Astrocyte (in vitro differentiated cells and primary cell): ENCODE measurements around the gene MCTP2. TPM values are rescaled to one million over a fixed set of nuclear protein-coding genes. Genes with fewer than 3 reads are reported as not detected.
"Not testable (repeated sequence)": the region's sequence is repeated elsewhere in the genome, so short reads cannot be mapped to it uniquely, and the experiment has no call there.

ENCODE experiments used
- DNase-seq: peaks from one replicate; pipeline ENCODE4 v3.0.0-alpha.2; 2010; ENCODE audit warnings: low read depth
- FAIRE-seq: peaks from 2 replicates; lab custom pipeline; 2011; peaks lifted over from hg19 to GRCh38; lab: Jason Lieb, UNC
- H2AFZ ChIP-seq: 2 replicates; pipeline ENCODE4 v1.6.0; 2012; ENCODE audit warnings: low read depth, low read length, inconsistent platforms
- H3K27ac ChIP-seq: 2 replicates; pipeline ENCODE4 v1.5.1; 2011; ENCODE audit warnings: low read depth, low read length, inconsistent platforms
- H3K27me3 ChIP-seq: 2 replicates; pipeline ENCODE4 v1.6.0; 2011; ENCODE audit warnings: low read length, inconsistent platforms; ENCODE audit not compliant: insufficient read depth
- H3K36me3 ChIP-seq: 2 replicates; pipeline ENCODE4 v1.5.1; 2011; ENCODE audit warnings: low read length, inconsistent platforms; ENCODE audit not compliant: insufficient read depth
- H3K4me1 ChIP-seq: 2 replicates; pipeline ENCODE4 v1.5.1; 2011; ENCODE audit warnings: low read length, inconsistent platforms; ENCODE audit not compliant: insufficient read depth
- H3K4me2 ChIP-seq: 2 replicates; pipeline ENCODE4 v1.6.0; 2012; ENCODE audit warnings: low read length, inconsistent platforms
- H3K4me3 ChIP-seq: 2 replicates; pipeline ENCODE4 v1.5.1; 2011; ENCODE audit warnings: low read depth, mild to moderate bottlenecking, low read length, inconsistent platforms; ENCODE audit not compliant: insufficient read depth
- H3K79me2 ChIP-seq: 2 replicates; pipeline ENCODE4 v1.6.0; 2012; ENCODE audit warnings: mild to moderate bottlenecking, low read length, inconsistent platforms; ENCODE audit not compliant: insufficient read depth
- H3K9ac ChIP-seq: 2 replicates; pipeline ENCODE4 v1.6.0; 2012; ENCODE audit warnings: mild to moderate bottlenecking, low read length, inconsistent platforms
- H3K9me3 ChIP-seq: 2 replicates; pipeline ENCODE4 v1.5.1; 2012; ENCODE audit warnings: low read depth, mild to moderate bottlenecking, low read length, inconsistent platforms; ENCODE audit not compliant: insufficient read depth
- H4K20me1 ChIP-seq: 2 replicates; pipeline ENCODE4 v1.6.0; 2012; ENCODE audit warnings: low read length, inconsistent platforms; ENCODE audit not compliant: insufficient read depth
- H3K27ac Mint-ChIP-seq: one replicate; pipeline ENCODE4 v1.8.0; 2021; ENCODE audit warnings: mild to moderate bottlenecking, mixed read lengths; ENCODE audit not compliant: unreplicated experiment
- H3K27me3 Mint-ChIP-seq: one replicate; pipeline ENCODE4 v1.8.0; 2021; ENCODE audit warnings: low read depth, mixed read lengths; ENCODE audit not compliant: unreplicated experiment
- H3K36me3 Mint-ChIP-seq: one replicate; pipeline ENCODE4 v1.8.0; 2021; ENCODE audit warnings: low read depth, mixed read lengths; ENCODE audit not compliant: unreplicated experiment
- H3K4me1 Mint-ChIP-seq: one replicate; pipeline ENCODE4 v1.8.0; 2021; ENCODE audit warnings: low read depth, mixed read lengths; ENCODE audit not compliant: unreplicated experiment
- H3K4me3 Mint-ChIP-seq: one replicate; pipeline ENCODE4 v1.8.0; 2021; ENCODE audit warnings: mild to moderate bottlenecking, moderate library complexity, mixed read lengths; ENCODE audit not compliant: unreplicated experiment
- H3K9me3 Mint-ChIP-seq: one replicate; pipeline ENCODE4 v1.8.0; 2021; ENCODE audit warnings: mild to moderate bottlenecking, mixed read lengths; ENCODE audit not compliant: unreplicated experiment
- EZH2 ChIP-seq: IDR thresholded peaks from 2 replicates; pipeline ENCODE4 v1.6.1; 2012; ENCODE audit warnings: mild to moderate bottlenecking, low read length, inconsistent platforms; ENCODE audit not compliant: insufficient read depth
- total RNA-seq: library from RNA; stranded (reverse); gene quantifications from 2 replicates; pipeline ENCODE4 v1.2.1, GENCODE V29; 2021
- TF ChIP-seq, protein P1 (sequence below): IDR thresholded peaks from 2 replicates; pipeline ENCODE4 v1.5.1; 2011; ENCODE audit warnings: low read depth, mild to moderate bottlenecking, inconsistent platforms, low read length, moderate library complexity; ENCODE audit not compliant: insufficient read depth

MCTP2 gene
- total RNA-seq, 1 donor from 2014 or later: 2.6 TPM

DNA sequence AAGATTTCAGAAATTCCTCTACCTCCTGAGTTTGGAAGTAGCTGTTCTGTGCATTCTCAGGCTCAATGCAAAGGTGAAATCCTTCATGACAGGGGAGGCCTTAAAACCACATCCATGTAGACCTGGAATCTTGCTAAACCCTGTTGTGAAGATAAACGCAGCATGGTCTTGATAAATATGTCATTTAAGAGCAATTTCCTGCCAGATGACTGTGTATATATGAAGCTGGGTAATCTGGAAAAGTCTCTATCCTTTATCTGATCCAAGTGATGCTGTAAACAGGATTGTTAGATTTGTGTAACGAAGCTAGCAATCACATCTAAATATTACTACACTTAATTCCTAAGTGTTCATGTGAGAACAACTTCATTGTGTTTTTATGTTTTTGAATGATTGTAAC lies 9.1 kb downstream of the MCTP2 start:
- Histone ChIP-seq H3K36me3 (no peaks in the 10 kb centered on the region), H3K4me2 (no peak overlapping the region), H3K4me3 (no peak overlapping the region), H3K4me1 (no peaks in the 10 kb centered on the region), H3K27ac (no peak overlapping the region), H3K79me2 (no peaks in the 10 kb centered on the region), H3K9ac (no peak overlapping the region), H2AFZ (no peak overlapping the region), H4K20me1 (no peaks in the 10 kb centered on the region), H3K9me3 (no peaks in the 10 kb centered on the region), H3K27me3 (no peaks in the 10 kb centered on the region)
- Mint-ChIP-seq H3K9me3 (no peaks in the 10 kb centered on the region), H3K27ac (no peak overlapping the region), H3K36me3 (no peaks in the 10 kb centered on the region), H3K4me3 (no peak overlapping the region), H3K4me1 (no peaks in the 10 kb centered on the region), H3K27me3 (no peaks in the 10 kb centered on the region)
- DNase-seq (no peak), FAIRE-seq (no peak)
- no peak for TF ChIP-seq EZH2
- TF ChIP-seq, protein P1, sequence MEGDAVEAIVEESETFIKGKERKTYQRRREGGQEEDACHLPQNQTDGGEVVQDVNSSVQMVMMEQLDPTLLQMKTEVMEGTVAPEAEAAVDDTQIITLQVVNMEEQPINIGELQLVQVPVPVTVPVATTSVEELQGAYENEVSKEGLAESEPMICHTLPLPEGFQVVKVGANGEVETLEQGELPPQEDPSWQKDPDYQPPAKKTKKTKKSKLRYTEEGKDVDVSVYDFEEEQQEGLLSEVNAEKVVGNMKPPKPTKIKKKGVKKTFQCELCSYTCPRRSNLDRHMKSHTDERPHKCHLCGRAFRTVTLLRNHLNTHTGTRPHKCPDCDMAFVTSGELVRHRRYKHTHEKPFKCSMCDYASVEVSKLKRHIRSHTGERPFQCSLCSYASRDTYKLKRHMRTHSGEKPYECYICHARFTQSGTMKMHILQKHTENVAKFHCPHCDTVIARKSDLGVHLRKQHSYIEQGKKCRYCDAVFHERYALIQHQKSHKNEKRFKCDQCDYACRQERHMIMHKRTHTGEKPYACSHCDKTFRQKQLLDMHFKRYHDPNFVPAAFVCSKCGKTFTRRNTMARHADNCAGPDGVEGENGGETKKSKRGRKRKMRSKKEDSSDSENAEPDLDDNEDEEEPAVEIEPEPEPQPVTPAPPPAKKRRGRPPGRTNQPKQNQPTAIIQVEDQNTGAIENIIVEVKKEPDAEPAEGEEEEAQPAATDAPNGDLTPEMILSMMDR: no peak

DNA sequence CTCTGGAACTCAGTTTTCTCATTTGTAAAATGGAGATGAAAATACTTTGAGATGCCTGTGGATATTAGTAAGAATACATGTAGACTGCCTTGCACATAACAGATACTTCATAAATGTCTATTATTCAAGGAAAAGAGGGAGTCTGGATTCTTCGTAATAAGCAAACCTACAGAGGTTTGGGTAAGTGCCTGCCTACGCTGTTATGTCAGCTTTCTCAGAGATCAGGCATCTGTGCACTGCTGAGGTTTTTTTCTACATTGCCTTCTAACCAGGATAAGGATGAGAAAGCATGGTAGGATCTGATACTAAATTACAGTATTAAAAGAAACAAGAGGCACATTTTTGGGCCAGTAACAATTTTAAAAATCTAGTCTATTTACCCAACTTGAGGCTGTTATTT lies 10.9 kb downstream of the MCTP2 start:
- H3K9me3 Mint-ChIP-seq: no peaks in the 10 kb centered on the region
- H3K4me1 Mint-ChIP-seq: peaks cover 2% of the 10 kb centered on the region
- H3K36me3 Mint-ChIP-seq: no peaks in the 10 kb centered on the region
- H3K27ac ChIP-seq: no peak overlapping the region
- FAIRE-seq (no peak), DNase-seq (no peak)
- H4K20me1 ChIP-seq: no peaks in the 10 kb centered on the region
- no peaks in the 10 kb centered on the region for H3K27me3 Mint-ChIP-seq
- H3K4me3 Mint-ChIP-seq: no peak overlapping the region
- no peak for TF ChIP-seq EZH2
- TF ChIP-seq, protein P1: no peak
- H3K36me3 ChIP-seq: no peaks in the 10 kb centered on the region
- no peaks in the 10 kb centered on the region for H3K79me2 ChIP-seq
- H2AFZ ChIP-seq: no peak overlapping the region
- H3K27me3 ChIP-seq: no peaks in the 10 kb centered on the region
- H3K4me3 ChIP-seq: no peak overlapping the region
- H3K4me2 ChIP-seq: no peak overlapping the region
- H3K27ac Mint-ChIP-seq: no peak overlapping the region
- H3K4me1 ChIP-seq: no peaks in the 10 kb centered on the region
- no peak overlapping the region for H3K9ac ChIP-seq
- H3K9me3 ChIP-seq: no peaks in the 10 kb centered on the region

DNA sequence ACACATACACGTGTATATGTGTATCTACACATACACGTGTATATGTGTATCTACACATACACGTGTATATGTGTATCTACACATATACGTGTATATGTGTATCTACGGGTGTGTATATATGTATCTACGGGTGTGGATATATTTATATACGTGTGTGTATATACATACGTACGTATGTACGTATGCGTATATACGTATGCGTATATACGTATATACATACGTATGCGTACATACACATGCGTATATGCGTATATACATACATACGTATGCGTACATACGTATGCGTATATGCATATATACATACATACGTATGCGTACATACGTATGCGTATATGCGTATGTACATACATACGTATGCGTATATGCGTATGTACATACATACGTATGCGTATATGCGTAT lies 11.6 kb downstream of the MCTP2 start:
- H3K4me3 Mint-ChIP-seq, DNase-seq, H3K27ac Mint-ChIP-seq, H3K27ac ChIP-seq, H3K4me2 ChIP-seq, H2AFZ ChIP-seq, H3K4me1 Mint-ChIP-seq, H3K9me3 Mint-ChIP-seq, H4K20me1 ChIP-seq, H3K27me3 ChIP-seq, H3K4me3 ChIP-seq, FAIRE-seq, H3K9ac ChIP-seq, H3K4me1 ChIP-seq, H3K79me2 ChIP-seq, H3K36me3 ChIP-seq, H3K27me3 Mint-ChIP-seq, H3K36me3 Mint-ChIP-seq, H3K9me3 ChIP-seq: not testable (repeated sequence)
